Umbilical cord (tissue), 1 donor: ENCODE measurements around the gene TEN1. TPM values are rescaled to one million over a fixed set of nuclear protein-coding genes. Genes with fewer than 3 reads are reported as not detected.

Experiments used
- total RNA-seq: library from RNA; depleted of rRNA; stranded (reverse); fragments of >200 nt; gene quantifications from one replicate; pipeline ENCODE4 v1.2.3, GENCODE V29; 2014; ENCODE audit warnings: low replicate concordance; ENCODE audit not compliant: insufficient read depth

TEN1 gene
- total RNA-seq, 1 donor from 2014 or later = not detected

Other genes starting within 250 kb of the TEN1 start
- 31.5 TPM for gene GALK1, start 214.0 kb upstream of the TEN1 start, total RNA-seq
- gene UNK, start 194.4 kb upstream of the TEN1 start, total RNA-seq = 7.5 TPM
- gene UNC13D, start 134.8 kb upstream of the TEN1 start, total RNA-seq = 8.9 TPM
- 13.7 TPM for gene WBP2, start 123.9 kb upstream of the TEN1 start, total RNA-seq
- gene TRIM47, start 100.7 kb upstream of the TEN1 start, total RNA-seq = 18.8 TPM
- 13.0 TPM for gene TRIM65, start 82.3 kb upstream of the TEN1 start, total RNA-seq
- gene MRPL38, start 74.4 kb upstream of the TEN1 start, total RNA-seq = 34.2 TPM
- 6.7 TPM for gene FBF1, start 38.2 kb upstream of the TEN1 start, total RNA-seq
- 53.0 TPM for gene ACOX1, start 74 bp upstream of the TEN1 start, total RNA-seq
- gene CDK3, start 21.6 kb downstream of the TEN1 start, total RNA-seq = not detected
- gene EVPL, start 48.1 kb downstream of the TEN1 start, total RNA-seq = 13.7 TPM
- gene SRP68, start 93.3 kb downstream of the TEN1 start, total RNA-seq = 18.3 TPM
- 6.7 TPM for gene GALR2, start 95.5 kb downstream of the TEN1 start, total RNA-seq
- 1.7 TPM for gene ZACN, start 99.9 kb downstream of the TEN1 start, total RNA-seq
- gene EXOC7, start 124.5 kb downstream of the TEN1 start, total RNA-seq = 64.5 TPM
- gene FOXJ1, start 162.0 kb downstream of the TEN1 start, total RNA-seq = 0.48 TPM